ENCODE results near the gene BTBD8.

BTBD8 gene

DNA sequence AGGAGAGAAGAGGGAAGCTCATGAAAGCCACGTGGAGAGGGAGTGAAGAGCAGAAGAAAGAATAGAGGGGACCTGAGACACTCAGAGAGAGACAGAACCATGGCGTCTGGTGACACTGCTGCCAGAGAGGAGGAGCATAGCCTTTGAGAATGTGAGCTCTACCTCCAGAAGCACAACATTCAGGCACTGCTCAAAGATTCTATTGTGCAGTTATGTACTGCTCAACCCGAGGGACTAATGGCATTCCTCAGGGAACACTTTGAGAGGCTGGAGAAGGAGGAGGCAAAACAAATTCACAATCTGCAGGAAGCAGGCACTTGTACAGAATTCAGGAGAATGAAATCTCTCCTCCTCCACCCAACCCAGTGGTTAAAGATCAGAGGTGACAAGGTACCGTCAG, 45.1 kb downstream of the BTBD8 start:
- no peak for TF ChIP-seq GATA3 (IDR thresholded peaks at IDR 0.05; ENCODE audit: low read depth, low read length)
- TF ChIP-seq GATA2 (IDR thresholded peaks at IDR 0.05; ENCODE audit: low read depth, low read length) = no peak

DNA sequence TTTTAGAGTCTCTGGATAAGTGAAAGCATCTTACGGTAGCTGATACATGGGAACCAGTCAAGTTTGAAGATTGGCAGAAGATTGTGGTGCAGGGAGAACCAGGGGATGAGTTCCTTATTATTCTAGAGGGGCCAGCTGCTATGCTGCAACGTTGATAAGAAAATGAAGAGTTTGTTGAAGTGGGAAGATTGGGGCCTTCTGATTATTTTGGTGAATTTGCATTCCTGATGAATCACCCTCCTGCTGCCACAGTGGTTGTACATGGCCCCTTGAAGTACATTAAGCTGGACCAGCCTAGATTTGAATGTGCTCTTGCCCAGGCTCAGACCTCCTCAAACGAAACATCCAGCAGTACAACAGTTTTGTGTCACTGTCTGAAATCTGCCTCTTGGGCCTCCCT, 45.9 kb downstream of the BTBD8 start:
- TF ChIP-seq GATA3 (IDR thresholded peaks at IDR 0.05; ENCODE audit: low read depth, low read length) (no peak), GATA2 (IDR thresholded peaks at IDR 0.05; ENCODE audit: low read depth, low read length) (no peak)

DNA sequence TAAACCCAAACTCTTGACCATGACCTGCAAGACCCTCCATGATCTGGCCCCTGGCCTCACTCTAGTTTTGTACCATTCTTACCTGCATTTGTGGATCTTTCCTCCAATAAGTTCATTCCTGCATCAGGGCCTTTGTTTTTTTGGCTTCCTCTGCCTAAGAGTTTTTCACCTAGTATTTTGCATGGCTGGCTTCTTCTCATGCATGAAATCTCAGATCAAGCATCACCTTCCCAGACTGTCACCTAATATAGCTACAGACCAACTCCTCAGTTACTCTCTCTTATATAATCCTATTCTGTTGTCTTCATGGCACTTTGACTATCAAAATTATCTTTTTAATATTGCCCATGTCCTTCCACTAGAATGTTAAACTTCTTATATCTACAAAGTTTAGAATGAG, 54.2 kb downstream of the BTBD8 start:
- TF ChIP-seq GATA3 (IDR thresholded peaks at IDR 0.05; ENCODE audit: low read depth, low read length) (no peak), GATA2 (IDR thresholded peaks at IDR 0.05; ENCODE audit: low read depth, low read length) (no peak)

- TF ChIP-seq GATA3 (IDR thresholded peaks at IDR 0.05; ENCODE audit: low read depth, low read length) = no peak
- no peak for TF ChIP-seq GATA2 (IDR thresholded peaks at IDR 0.05; ENCODE audit: low read depth, low read length)
These were observed 56.2 kb downstream of the BTBD8 start for GRCh38 chr1:92136341-92136740.

DNA sequence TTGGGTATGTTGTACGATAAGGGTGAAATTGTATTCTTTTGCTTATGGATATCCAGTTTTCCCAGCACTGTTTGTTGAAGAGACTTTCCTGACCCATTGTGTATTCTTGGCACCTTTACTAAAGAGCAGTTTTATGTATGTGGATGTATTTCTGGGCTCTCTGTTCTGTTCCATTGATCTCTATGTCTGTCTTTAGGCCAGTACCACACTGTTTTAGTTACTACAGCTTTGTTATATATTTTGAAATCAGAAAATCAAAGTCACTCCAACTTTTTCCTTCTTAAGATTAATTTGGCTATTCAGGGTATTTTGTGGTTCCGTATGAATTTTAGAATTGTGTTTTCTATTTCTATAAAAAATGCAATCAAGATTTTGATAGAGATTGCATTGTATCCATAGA, 74.8 kb downstream of the BTBD8 start:
- TF ChIP-seq GATA3 (IDR thresholded peaks at IDR 0.05; ENCODE audit: low read depth, low read length) = no peak
- no peak for TF ChIP-seq GATA2 (IDR thresholded peaks at IDR 0.05; ENCODE audit: low read depth, low read length)

DNA sequence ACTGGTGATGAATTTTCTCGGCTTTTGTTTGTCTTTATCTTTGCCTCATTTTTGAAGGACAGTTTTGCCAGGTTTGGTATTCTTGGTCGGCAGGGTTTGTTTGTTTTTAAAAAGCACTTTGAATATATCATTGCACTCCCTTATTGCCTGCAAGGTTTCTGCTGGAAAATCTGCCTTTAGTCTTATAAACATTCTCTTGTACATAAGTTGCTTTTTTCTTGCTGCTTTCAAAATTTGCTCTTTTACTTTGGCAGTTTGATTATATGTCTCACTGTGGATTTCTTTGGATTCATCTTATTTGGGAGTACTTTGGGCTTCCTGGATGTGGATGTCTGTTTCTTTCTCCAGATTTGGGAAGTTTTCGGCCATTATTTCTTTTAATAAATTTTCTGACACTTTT, 79.4 kb downstream of the BTBD8 start:
- TF ChIP-seq GATA2 (IDR thresholded peaks at IDR 0.05; ENCODE audit: low read depth, low read length) (no peak), GATA3 (IDR thresholded peaks at IDR 0.05; ENCODE audit: low read depth, low read length) (no peak)

- TF ChIP-seq GATA2 (IDR thresholded peaks at IDR 0.05; ENCODE audit: low read depth, low read length) (no peak), GATA3 (IDR thresholded peaks at IDR 0.05; ENCODE audit: low read depth, low read length) (no peak)
These were observed 85.2 kb downstream of the BTBD8 start for GRCh38 chr1:92165389-92165788.

GRCh38 chr1:92167151-92167550, 87.0 kb downstream of the BTBD8 start:
- TF ChIP-seq GATA3 (IDR thresholded peaks at IDR 0.05; ENCODE audit: low read depth, low read length) (no peak), GATA2 (IDR thresholded peaks at IDR 0.05; ENCODE audit: low read depth, low read length) (no peak)

DNA sequence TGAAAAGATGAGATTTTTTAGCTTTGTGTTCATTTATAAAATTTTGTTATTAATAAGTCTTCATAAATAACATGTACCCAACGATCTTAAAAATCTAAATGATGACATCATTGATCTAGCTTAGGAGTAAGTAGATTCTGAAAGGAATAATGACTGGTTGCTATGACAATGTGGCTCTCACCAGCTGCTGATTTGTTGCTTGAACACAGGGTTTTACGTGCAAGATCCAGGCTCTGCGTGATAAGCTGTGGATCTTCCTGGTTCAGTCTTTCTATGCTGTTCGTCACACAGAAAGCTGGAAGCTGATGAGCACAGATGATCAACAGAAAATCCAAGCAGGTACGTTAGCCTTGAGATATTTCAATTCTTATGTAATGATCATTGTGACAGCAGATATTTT, 88.5 kb downstream of the BTBD8 start:
- TF ChIP-seq GATA2 (IDR thresholded peaks at IDR 0.05; ENCODE audit: low read depth, low read length) (no peak), GATA3 (IDR thresholded peaks at IDR 0.05; ENCODE audit: low read depth, low read length) (no peak)

DNA sequence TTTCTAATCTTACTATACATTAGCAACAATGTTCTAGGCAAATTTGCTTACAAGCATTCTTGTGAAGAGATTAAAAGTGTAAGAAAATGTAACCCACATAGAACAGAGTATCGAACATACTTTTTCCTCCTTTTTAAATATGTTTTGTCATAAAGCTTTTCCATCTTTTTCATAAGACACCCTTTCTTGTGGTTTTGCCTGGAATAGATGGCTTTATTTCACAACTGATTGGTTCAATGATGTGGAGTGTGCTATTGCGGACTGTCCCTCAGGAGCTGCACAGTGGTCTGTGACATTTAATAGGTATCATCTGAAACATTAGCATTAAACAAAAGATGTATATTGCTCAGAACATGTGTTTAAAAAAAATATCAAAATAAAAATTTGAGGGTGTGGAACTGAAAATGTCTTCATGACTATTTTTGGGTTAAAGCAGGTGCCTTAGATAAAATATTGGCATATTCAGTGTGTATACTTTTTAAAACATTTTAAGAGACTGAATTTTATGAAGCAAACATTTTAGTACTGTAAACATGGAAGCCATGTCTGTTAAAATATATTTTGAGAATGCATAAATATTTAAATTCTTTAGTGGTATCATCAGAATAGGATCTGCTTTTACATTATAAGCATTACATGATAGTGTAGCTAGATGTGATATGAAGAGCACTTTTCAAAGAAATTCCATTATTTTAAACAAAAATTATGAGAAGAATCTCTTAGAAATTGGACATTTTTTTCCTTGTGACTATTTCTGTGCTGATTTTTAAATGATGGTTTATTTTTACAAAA, 89.3 kb downstream of the BTBD8 start:
- TF ChIP-seq GATA2 (IDR thresholded peaks at IDR 0.05; ENCODE audit: low read depth, low read length) (no peak), GATA3 (IDR thresholded peaks at IDR 0.05; ENCODE audit: low read depth, low read length) (no peak)

- no peak for TF ChIP-seq GATA3 (IDR thresholded peaks at IDR 0.05; ENCODE audit: low read depth, low read length)
- no peak for TF ChIP-seq GATA2 (IDR thresholded peaks at IDR 0.05; ENCODE audit: low read depth, low read length)
These were observed 104.5 kb downstream of the BTBD8 start for GRCh38 chr1:92184632-92185031.

DNA sequence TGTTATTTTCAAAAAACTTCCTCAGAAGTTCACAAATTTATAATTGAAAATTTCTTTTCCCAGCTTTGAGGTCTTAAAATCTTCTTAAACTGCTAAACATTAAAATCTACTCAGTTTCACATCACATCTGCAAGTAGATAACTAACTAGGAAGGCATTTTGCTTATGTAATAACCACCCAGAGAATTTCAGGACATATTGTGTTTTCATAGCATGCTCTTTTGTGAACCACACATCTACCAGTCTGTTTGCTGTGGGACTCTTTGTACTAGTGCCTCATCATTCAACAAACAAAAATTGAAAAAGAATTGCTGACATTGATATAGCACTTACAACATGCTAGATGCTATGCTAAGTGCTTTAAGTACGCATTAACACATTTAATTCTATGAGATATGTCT, 105.9 kb downstream of the BTBD8 start:
- TF ChIP-seq GATA3 (IDR thresholded peaks at IDR 0.05; ENCODE audit: low read depth, low read length) = no peak
- TF ChIP-seq GATA2 (IDR thresholded peaks at IDR 0.05; ENCODE audit: low read depth, low read length) = no peak

DNA sequence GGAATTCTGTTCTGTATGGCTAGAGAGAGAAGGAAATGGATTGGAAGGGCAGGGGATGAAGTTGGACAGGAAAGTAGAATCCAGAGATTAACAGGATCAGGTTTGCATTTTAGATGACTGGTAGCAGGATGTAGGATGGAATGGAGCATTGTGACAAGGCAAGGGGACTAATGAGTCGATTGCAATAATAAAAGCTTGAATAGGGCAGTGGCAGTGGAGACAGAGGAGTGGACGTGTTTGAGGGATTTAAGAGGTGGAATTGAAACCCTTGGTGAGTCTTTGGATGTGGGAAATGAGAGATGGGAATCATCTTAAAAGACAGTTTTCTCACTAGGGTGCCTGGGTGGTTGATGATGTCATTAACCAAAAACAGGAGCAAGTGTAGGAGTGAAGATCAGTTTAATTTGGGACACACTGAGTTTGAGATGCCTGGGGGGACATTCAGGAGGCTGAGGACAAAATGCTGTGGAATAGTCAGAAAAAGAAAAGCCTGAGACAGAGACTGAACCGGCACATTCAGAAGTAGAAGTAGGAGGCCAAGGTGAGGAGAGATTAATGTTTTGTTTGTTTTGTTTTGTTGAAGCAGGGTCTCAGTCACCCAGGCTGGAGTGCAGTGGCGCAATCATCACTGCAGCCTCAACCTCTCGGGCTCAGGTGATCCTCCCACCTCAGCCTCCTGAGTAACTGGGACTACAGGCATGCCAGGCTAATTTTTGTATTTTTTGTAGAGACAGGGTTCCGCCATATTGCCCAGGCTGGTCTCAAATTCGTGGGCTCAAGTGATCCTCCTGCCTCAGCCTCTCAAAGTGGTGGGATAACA, 108.5 kb downstream of the BTBD8 start:
- no peak for TF ChIP-seq GATA2 (IDR thresholded peaks at IDR 0.05; ENCODE audit: low read depth, low read length)
- no peak for TF ChIP-seq GATA3 (IDR thresholded peaks at IDR 0.05; ENCODE audit: low read depth, low read length)

DNA sequence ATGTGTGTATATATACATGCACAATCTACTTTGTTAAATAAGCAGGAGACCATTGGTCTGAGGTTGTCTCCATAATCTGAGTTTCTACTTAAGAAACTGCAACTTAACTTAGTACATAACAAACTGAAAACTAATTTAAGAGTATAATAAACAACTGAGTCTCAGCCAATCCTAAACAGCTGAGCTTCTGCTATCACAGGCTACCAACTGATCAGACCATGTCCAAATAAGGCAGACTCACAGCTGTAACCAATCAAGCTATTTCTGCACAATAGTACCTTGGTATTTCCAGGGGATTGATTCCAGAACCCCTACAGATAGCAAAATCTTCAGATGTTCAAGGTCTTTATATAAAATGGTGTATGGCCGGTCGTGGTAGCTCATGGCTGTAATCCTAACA, 111.6 kb downstream of the BTBD8 start:
- TF ChIP-seq GATA2 (IDR thresholded peaks at IDR 0.05; ENCODE audit: low read depth, low read length) (no peak), GATA3 (IDR thresholded peaks at IDR 0.05; ENCODE audit: low read depth, low read length) (no peak)

DNA sequence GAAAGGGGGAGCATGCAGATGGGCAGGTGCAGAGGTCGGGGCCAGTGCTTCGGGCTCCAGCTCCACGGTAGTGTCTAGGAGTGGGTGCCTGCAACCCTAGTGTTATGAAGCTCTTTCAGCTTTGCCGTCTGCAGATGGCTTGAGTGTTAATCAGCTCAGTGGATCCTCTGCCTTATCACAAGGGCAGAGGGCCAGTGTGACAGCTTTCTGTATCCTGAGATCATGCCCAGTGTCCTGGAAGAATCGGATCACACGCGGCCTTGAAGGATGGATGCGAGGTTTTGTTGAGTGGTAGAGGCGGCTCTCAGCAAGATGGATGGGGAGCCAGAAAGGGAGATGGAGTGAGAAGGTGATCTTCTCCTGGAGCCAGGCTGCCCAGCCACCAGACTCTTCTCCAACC, 112.1 kb downstream of the BTBD8 start:
- TF ChIP-seq GATA3 (IDR thresholded peaks at IDR 0.05; ENCODE audit: low read depth, low read length) (no peak), GATA2 (IDR thresholded peaks at IDR 0.05; ENCODE audit: low read depth, low read length) (no peak)
